Activated CD4-positive, alpha-beta T cell treated with anti-CD3 and anti-CD28 coated beads, Interleukin-10, Interleukin-2, amounts not matched to agents 100 ng/mL and 50 ng/mL, durations not matched to agents 16 hours and 8 hours (primary cell): ENCODE results near the gene TXNRD2.

Experiments used
- DNase-seq: peaks from one replicate; pipeline ENCODE4 v3.0.0-alpha.2; 2020

TXNRD2 gene

GRCh38 chr22:19979712-19980493, 38.3 kb upstream of the TXNRD2 start:
- no peak for DNase-seq

DNA sequence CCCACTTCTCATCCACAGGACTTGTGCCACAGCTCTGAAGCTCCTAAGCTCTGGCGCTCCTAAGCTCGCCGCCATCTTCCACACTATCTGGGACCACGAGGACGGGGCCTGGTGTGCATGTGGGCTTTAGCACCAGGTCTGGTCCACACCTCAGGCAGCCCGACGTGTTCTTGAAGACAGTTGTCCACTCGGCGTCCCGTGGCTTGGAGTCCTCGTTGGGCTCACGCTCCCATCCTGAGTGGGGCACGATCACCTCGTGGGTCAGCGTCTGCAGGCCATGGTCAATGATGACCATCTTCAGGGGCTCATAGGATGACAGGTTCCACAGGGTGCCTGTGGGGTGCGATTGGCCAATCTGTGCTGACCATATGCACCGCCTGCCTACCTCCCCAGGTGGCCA, 37.1 kb upstream of the TXNRD2 start:
- DNase-seq = no peak

DNA sequence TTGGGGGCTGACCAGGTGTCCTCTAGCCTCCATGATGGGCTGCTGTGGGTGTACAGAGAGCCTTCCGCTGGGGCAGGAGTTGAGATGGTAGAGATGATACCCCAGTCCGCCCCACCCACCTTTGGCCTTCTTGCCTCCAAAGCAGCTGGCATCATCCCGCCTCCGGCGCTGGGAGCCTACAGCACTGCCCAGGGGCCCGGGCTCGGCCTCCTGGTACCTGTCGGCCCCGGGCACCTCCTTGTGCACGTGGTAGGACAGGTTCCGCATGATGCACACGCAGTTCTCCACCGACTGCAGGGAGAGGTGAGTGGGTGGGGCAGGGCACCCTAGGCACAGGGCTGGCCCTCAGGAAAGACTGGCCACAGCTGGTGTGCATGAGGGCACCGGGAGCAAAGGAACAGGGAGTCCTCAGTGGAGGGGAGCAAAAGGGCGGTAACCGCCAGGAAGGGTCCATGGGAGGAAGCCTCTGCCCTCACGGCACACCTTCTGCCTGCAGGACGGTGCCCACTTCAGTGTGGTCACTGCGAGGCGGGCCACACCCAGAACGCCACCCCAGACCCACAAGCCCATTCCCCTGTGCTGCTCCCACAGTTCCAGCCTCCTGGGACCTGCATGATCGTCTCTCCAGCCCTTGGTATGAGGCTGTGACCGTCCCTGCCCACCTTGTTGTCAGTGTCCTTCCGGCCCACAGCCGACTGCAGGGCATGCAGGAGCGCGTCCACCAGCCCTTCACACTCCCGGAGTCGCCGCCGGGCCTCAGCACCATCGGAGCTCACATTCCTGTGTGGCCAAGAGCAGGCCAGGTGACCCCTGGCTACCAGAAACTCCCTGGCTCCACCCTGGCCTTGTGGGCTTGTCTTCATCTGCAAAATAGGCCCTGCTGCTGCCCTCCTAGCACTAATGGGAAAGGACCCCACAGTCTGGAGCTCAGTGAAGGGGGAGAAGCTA, 36.0 kb upstream of the TXNRD2 start:
- DNase-seq = no peak

GRCh38 chr22:19976671-19977070, 35.1 kb upstream of the TXNRD2 start:
- no peak for DNase-seq

- no peak for DNase-seq
These were observed 34.1 kb upstream of the TXNRD2 start for GRCh38 chr22:19975707-19976035.

- no peak for DNase-seq
These were observed 33.5 kb upstream of the TXNRD2 start for GRCh38 chr22:19974935-19975706.

DNA sequence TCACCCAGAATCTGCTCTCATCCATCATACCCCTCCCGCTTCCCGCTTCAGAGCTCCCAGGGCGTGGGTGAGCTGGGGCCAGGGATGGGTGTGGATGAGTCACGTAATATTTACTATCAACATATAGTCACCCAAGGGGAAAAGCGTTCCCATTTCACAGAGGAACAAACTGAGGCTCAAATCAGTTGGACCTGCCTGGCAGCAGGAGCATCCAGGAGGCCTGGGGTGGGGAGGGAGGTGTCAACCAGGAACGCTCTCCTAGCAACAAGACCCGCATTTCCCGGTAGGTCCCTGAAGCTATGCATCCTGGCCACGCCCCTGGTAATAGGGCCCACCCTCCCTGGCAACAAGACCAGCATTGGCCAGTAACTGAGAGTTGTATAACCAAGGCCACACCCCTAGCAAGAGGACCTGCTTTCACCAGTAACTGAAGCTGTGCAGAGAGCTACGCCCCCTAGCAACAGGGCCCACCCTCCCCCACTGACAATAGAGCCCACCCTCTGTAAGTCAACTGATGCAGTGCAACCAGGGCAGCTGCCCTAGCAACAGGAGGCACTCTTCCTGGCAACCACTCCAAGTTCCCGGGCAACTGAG, 32.7 kb upstream of the TXNRD2 start:
- DNase-seq = peak; percentile 44

DNA sequence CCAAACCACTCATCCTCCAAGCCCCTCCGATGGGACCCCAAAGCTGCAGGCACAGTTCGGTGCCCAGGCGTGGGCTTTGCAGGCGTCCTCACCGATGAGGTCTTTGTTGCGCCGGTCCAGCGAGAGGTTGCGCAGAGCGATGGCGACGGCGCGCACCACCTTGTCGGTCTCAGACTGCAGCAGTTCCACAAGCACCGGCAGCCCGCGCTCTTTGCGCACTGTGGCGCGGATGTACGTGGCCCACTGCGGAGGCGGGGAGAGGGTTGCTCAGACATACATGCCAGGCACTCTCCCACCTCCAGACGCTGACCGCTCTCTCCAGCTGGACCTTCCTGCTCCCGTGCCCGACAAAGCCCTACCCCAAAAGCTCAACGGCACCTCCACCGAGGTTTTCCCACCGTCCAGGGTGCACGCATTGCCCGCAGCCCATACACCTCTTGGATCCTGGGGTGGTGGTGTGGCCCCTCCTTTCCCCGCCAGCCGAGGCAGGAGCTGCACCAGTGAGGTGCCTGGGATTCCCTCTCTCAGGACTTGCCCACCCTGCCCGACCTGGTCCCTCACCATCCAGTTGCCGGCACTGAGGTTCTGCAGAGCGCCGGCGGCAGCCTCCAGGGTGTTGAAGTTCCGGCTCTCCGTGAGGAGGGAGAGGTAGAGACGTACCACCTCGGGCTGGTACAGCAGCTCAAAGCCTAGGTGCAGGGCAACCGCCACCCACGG, 32.1 kb upstream of the TXNRD2 start:
- no peak for DNase-seq

GRCh38 chr22:19972652-19973550, 31.3 kb upstream of the TXNRD2 start:
- no peak for DNase-seq

DNA sequence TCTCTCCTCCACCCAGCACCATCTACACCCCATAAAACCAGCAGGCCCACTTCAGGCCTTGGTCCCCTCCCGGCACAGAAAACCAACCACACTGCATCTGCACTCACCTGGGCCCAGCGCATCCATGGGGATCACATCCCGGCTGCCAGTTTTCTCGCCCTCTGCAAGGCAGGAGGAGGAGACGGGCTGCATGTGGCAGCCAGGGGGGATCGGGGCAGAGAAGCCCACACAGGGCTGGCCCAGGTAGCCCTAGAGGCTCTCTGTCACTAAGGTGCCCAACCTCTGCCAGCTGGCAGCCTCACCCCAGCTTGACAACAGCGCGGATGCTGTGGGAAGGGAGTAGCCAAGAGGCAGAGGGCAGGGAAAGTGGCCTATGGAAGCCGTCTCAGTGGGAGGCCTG, 30.6 kb upstream of the TXNRD2 start:
- no peak for DNase-seq

DNA sequence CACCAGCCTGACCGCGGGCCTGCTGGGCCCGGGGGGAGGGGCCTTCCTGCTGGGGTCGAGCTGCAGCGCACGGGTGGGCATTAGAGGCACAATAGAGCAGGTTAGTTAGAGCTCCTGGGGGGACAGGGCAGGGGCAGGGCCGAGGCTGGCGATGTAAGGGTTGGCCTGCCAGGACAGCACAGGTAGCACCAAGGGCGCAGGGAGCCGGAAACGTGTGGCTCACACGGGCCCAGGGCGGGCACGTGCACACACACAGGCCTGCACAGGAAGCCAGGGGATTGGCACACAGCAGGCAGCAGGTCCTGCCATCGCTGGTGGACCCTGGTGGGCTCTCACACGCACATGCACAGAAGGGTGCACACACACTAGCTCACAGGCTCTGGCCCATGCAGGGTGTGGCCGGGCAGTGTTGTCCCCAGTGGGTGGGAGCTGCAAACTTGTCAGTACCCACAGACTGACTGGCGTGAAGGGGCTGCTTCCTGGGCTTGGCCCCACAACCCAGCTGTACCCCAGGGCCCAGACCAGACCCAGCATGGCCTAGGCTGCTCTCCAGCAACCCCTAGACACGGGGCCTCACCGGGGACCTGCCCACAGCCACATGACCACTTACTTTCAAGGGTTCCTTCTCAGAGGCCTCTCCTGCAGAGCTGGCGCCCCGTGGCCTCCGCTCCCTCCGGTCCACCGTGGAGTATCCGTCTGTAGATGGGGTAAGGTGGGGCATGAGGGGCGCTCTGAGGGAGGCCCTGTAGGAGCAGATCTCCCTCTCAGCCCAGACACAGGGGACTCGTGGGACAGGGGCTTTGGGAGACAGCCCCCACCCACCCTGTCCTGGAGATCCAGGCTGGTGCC, 29.9 kb upstream of the TXNRD2 start:
- DNase-seq = no peak

DNA sequence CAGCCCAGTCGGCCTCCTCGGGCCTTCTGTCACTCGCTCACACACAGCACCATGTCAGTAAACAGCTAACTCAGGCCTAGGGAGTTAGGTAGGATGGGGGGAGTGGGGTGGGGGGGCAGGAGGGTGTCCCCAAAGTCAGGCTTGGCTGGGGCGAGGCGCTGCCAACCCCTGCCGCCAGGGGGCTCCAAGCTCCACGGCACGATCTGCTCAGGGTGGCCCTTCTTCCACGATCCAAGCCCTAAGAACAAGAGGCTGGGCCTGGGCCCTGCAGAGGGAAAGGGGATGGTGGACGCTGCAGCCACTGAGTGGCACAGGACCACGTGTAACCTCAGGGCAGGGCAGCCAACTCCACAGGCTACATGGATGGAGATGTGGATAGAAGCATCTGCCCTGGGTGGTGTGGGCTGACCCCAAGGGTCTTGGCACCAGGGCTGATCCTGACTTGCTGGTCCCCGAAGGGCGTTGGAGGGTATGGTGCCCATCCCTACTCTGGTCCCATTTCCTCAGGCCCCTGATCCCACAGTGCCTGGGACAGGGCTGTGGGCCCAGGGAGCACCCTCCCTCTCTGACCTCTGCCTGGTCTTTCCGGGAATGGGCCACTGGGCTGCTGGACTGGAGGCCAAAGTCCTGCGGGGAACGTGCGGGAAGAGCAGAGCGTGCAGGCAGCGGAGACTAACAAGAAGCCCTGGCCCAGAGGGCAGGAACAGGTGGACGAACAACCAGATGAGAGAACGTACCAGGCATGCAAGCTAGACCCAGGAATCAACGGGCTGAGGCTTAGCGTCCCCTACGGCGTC, 29.1 kb upstream of the TXNRD2 start:
- peak; percentile 79 for DNase-seq

DNA sequence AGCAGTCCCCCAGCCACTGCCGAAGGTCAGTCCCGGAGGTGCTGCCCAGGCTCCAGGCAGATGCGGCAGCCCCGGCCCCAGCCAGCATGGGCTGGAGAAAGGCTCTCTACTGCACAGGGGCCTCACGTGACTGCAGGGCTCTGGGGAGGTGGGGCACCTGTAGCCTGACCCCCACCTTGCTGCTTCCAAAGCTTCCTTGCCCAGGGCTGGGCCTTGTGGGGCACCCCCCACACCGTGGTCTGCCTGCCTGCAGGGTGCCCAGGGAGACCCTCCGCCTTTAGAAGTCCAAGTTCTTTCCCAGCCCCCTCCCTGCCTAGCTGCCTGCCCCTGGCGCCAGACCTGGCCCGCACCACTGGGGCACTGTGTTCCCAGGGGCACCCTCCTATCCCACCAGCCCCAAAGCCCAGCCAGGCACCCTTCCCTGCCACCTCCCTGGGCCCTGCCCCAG, 28.4 kb upstream of the TXNRD2 start:
- no peak for DNase-seq

DNA sequence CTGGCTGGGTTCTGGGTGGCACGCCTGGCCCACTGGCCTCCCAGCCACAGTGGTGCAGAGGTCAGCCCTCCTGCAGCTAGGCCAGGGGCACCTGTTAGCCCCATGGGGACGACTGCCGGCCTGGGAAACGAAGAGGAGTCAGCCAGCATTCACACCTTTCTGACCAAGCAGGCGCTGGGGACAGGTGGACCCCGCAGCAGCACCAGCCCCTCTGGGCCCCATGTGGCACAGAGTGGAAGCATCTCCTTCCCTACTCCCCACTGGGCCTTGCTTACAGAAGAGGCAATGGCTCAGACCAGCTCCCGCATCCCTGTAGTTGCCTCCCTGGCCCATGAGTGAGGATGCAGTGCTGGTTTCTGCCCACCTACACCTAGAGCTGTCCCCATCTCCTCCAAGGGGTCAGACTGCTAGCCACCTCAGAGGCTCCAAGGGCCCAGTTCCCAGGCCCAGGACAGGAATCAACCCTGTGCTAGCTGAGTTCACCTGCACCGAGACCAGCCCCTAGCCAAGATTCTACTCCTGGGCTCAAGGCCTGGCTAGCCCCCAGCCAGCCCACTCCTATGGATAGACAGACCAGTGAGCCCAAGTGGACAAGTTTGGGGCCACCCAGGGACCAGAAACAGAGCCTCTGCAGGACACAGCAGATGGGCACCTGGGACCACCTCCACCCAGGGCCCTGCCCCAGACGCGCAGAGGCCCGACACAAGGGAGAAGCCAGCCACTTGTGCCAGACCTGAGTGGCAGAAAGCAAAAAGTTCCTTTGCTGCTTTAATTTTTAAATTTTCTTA, 27.7 kb upstream of the TXNRD2 start:
- DNase-seq = no peak

DNA sequence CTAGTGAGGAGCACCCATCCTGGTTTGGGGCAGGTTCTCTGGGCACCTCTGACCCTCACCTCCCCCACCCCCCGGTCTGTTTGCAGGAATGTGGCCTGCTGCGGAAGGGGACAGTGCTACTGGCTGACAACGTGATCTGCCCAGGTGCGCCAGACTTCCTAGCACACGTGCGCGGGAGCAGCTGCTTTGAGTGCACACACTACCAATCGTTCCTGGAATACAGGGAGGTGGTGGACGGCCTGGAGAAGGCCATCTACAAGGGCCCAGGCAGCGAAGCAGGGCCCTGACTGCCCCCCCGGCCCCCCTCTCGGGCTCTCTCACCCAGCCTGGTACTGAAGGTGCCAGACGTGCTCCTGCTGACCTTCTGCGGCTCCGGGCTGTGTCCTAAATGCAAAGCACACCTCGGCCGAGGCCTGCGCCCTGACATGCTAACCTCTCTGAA, 26.9 kb upstream of the TXNRD2 start:
- no peak for DNase-seq

DNA sequence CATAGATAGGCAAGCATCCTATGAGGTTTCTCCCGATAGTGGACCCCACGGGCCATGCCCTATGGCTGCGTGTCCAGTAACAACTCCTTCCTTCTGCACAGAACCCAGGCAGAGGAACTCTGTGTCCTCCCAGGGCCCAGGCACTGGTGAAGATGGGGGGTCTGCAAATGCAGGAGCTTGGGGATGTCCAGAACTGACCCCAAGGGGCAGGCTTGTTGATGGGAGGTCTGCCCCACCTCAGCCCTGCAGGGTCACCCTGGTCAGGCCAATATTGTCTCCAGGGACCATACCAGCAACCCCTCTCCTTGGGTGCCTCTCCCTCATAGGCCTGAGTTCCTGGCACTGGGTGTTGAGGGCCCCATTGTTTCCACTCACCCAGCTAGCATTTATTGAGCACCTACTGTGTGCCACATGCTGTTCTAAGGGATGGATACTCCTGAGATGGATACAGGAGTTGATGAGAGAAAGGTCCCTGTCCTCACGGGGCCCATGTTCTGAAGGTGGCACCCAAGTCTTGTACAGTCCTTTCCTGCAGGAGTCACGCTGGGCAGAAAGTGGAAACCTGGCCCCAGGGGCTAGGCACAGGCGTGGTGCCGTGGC, 26.3 kb upstream of the TXNRD2 start:
- no peak for DNase-seq

DNA sequence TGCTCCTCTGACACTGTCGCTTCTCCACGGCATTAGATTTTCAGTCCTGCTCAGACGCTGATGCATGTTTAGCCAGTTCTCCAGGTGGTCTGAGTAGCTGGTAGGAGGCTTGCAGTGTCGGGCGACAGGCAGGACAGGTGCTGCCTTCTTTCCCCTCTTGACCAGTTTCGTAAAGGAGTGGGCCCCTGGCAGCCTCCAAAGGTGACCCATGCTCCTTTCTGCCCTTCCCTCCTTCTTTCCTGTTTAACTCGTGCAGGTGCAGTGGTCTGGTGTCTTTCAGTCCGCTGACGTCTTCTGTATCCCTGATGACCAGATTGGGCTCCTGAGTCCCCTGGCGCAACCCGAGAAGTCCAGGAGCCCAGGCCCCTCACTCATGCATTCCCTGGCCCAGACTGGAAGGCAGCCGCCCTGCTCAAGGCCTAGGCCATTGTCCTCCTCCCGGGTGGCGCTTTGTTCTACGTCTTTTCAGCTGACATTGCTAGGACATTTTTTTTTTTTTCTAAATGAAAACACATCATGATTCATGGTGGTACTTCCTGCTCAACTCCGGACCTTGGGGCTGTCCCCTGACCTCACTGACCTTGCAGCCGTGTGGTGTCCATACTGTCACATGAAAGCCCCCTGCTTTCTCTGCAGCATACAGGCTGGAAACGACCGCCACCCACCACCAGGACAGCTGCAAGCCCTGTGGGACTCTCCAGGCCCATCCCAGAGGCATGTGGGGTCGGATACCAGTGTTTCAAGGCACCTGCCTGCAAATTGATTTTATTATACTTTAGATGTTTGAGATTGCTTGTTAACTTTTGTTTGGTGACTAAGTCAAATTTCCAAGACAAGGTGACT, 25.5 kb upstream of the TXNRD2 start:
- DNase-seq = no peak
